PFSK-1 (cell line): ENCODE data around the gene CNOT1.

Experiments
- FOXP2 ChIP-seq: optimal IDR thresholded peaks from 2 replicates; pipeline ENCODE3; 2011; ENCODE audit warnings: borderline replicate concordance, control low read depth, inconsistent platforms; ENCODE audit not compliant: insufficient read depth; ENCODE audit errors: extremely low read length, extremely low read depth
- POLR2AphosphoS5 ChIP-seq: IDR thresholded peaks from 2 replicates; pipeline ENCODE4 v1.6.1; 2012; ENCODE audit warnings: low read depth, mild to moderate bottlenecking, control low read depth, low read length, moderate library complexity
- SIN3A ChIP-seq: IDR thresholded peaks from 2 replicates; pipeline ENCODE4 v1.6.1; 2012; ENCODE audit warnings: mild to moderate bottlenecking, low read length, moderate library complexity, borderline replicate concordance; ENCODE audit not compliant: insufficient read depth
- TAF1 ChIP-seq: IDR thresholded peaks from 2 replicates; pipeline ENCODE4 v1.6.1; 2012; ENCODE audit warnings: low read length, control low read depth, borderline replicate concordance; ENCODE audit not compliant: insufficient read depth
- TF ChIP-seq, protein P1 (sequence below), 2 experiments: IDR thresholded peaks; 2 replicates each; pipeline versions ENCODE4 v1.6.1 to v1.8.0; 2011 to 2012; ENCODE audit warnings: low read depth in 2 of 2, low read length in 2 of 2, control low read depth in 1 of 2, inconsistent platforms in 1 of 2, mild to moderate bottlenecking in 1 of 2, moderate library complexity in 1 of 2; ENCODE audit not compliant: insufficient read depth in 1 of 2

The CNOT1 gene

DNA sequence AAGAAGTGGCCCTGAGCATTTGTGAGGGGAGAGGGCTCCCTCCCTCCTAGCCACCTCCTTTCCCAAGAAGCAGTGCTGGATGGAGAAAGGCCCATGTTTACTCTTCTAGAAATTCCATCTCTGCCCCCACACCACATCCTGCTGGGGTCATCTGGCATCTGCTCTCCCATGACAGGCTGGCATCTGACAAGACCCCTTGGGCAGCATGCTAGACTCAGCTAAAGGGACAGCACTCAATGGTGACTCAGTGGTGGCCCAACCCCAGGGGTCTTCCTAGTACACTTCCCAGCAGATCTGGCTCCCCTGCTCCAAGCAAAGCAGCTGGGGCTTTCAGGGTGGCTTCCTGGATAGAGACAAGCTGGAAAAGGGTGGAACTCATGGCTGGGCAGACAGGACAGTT, 40.6 kb upstream of the CNOT1 start:
- TF ChIP-seq, protein P1, sequence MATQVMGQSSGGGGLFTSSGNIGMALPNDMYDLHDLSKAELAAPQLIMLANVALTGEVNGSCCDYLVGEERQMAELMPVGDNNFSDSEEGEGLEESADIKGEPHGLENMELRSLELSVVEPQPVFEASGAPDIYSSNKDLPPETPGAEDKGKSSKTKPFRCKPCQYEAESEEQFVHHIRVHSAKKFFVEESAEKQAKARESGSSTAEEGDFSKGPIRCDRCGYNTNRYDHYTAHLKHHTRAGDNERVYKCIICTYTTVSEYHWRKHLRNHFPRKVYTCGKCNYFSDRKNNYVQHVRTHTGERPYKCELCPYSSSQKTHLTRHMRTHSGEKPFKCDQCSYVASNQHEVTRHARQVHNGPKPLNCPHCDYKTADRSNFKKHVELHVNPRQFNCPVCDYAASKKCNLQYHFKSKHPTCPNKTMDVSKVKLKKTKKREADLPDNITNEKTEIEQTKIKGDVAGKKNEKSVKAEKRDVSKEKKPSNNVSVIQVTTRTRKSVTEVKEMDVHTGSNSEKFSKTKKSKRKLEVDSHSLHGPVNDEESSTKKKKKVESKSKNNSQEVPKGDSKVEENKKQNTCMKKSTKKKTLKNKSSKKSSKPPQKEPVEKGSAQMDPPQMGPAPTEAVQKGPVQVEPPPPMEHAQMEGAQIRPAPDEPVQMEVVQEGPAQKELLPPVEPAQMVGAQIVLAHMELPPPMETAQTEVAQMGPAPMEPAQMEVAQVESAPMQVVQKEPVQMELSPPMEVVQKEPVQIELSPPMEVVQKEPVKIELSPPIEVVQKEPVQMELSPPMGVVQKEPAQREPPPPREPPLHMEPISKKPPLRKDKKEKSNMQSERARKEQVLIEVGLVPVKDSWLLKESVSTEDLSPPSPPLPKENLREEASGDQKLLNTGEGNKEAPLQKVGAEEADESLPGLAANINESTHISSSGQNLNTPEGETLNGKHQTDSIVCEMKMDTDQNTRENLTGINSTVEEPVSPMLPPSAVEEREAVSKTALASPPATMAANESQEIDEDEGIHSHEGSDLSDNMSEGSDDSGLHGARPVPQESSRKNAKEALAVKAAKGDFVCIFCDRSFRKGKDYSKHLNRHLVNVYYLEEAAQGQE (IDR thresholded peaks at IDR 0.05; ENCODE audit: insufficient read depth in 1 of 2, low read depth in 2 of 2, low read length in 2 of 2): no peak
- TF ChIP-seq TAF1 (no peak), FOXP2 (no peak), SIN3A (no peak), POLR2AphosphoS5 (no peak)

DNA sequence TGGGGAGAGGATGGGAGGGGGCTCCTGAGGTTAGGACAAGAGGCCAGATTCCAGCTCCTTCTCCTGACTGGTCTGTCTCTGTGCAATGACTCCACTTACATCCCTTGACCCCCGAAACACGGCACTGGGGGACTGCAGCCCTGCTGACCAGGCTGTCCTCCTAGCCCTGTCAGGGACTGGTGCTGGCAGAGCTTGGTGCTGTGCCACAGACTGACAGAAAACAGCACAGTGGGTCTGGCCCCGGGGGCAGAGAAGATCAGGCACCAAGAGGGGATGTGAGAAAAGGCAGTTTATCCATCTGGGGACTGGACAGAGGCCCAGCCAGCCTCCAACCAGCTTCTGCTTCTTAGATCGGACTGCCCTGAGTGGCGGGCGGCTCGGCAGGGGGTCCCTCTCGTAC, 35.6 kb upstream of the CNOT1 start:
- TF ChIP-seq SIN3A: no peak
- TF ChIP-seq, protein P1 (IDR thresholded peaks at IDR 0.05; ENCODE audit: insufficient read depth in 1 of 2, low read depth in 2 of 2, low read length in 2 of 2): no peak
- no peak for TF ChIP-seq FOXP2
- no peak for TF ChIP-seq TAF1
- TF ChIP-seq POLR2AphosphoS5: no peak

- TF ChIP-seq SIN3A: no peak
- no peak for TF ChIP-seq FOXP2
- no peak for TF ChIP-seq TAF1
- no peak for TF ChIP-seq POLR2AphosphoS5
- TF ChIP-seq, protein P1 (IDR thresholded peaks at IDR 0.05; ENCODE audit: insufficient read depth in 1 of 2, low read depth in 2 of 2, low read length in 2 of 2): no peak
Observed at GRCh38 chr16:58661199-58661830, 31.7 kb upstream of the CNOT1 start.

- no peak for TF ChIP-seq FOXP2
- TF ChIP-seq SIN3A: no peak
- TF ChIP-seq, protein P1 (IDR thresholded peaks at IDR 0.05; ENCODE audit: insufficient read depth in 1 of 2, low read depth in 2 of 2, low read length in 2 of 2): no peak
- no peak for TF ChIP-seq TAF1
- no peak for TF ChIP-seq POLR2AphosphoS5
Observed at GRCh38 chr16:58658796-58659211, 29.2 kb upstream of the CNOT1 start.

DNA sequence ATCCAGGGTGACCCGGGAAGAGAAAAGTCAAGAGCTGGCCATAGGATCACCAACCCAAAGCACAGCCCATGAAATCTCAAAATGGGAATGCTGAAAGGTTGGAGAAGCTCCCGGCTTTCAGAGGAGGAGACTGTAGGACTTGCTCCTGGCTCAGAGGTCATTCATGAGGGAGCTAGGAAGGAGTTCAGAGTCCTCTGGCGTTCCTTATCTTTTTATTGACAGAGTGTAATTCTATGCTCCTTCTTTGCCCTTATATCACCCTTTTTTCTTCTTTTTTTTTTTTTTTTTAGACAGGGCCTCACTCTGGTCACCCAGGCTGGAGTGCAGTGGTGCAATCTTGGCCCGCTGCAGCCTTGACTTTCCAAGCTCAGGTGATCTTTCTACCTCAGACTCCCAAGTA, 27.3 kb upstream of the CNOT1 start:
- TF ChIP-seq POLR2AphosphoS5 (no peak), SIN3A (no peak), FOXP2 (no peak), TAF1 (no peak)
- TF ChIP-seq, protein P1 (IDR thresholded peaks at IDR 0.05; ENCODE audit: insufficient read depth in 1 of 2, low read depth in 2 of 2, low read length in 2 of 2): no peak
